Measurements from ENCODE around the gene TMEM52B.

The TMEM52B gene

GRCh38 chr12:10238526-10238925 is 59.7 kb downstream of the TMEM52B start:
- DNase-seq (ENCODE audit: low read depth in 1 of 2, low spot score in 1 of 2) = no peak

GRCh38 chr12:10241290-10241689 is 62.5 kb downstream of the TMEM52B start:
- DNase-seq (ENCODE audit: low read depth in 1 of 2, low spot score in 1 of 2) = no peak
